Stimulated activated CD4-positive, alpha-beta T cell treated with anti-CD3 and anti-CD28 coated beads, Interleukin-2, amount 100 ng/mL, for 4 hours (primary cell): ENCODE data around the gene TMEM39A.

ENCODE experiments used
- DNase-seq: peaks from one replicate; pipeline ENCODE4 v3.0.0-alpha.2; 2020; ENCODE audit warnings: low read depth

Gene TMEM39A

GRCh38 chr3:119463171-119464169 is at the start of gene TMEM39A:
TMEM39A (minus strand) TSS chr3:119463615; CDS start chr3:119462074, 1,541 bp downstream.
- DNase-seq: peak; percentile 98

GRCh38 chr3:119510690-119511089 is 47.3 kb upstream of the TMEM39A start:
- DNase-seq: no peak

GRCh38 chr3:119508172-119508845 is 44.9 kb upstream of the TMEM39A start:
- DNase-seq: no peak

GRCh38 chr3:119507404-119507803 is 44.0 kb upstream of the TMEM39A start:
- no peak for DNase-seq

- DNase-seq: no peak
Observed at GRCh38 chr3:119506631-119507030, 43.2 kb upstream of the TMEM39A start.

- DNase-seq: no peak
Observed at GRCh38 chr3:119500901-119501300, 37.5 kb upstream of the TMEM39A start.

- no peak for DNase-seq
Observed at GRCh38 chr3:119500265-119500664, 36.9 kb upstream of the TMEM39A start.

- DNase-seq: peak; percentile 97
Observed at GRCh38 chr3:119498186-119499011, 35.0 kb upstream of the TMEM39A start, which contains the start of gene TIMMDC1. TIMMDC1 (plus strand) TSS chr3:119498547; CDS start chr3:119498734, 187 bp downstream.

- DNase-seq: no peak
Observed at GRCh38 chr3:119497820-119498185, 34.4 kb upstream of the TMEM39A start.

GRCh38 chr3:119494597-119494996 is 31.2 kb upstream of the TMEM39A start:
- no peak for DNase-seq

GRCh38 chr3:119492810-119493209 is 29.4 kb upstream of the TMEM39A start:
- no peak for DNase-seq

GRCh38 chr3:119492128-119492527 is 28.7 kb upstream of the TMEM39A start:
- DNase-seq: no peak

- DNase-seq: no peak
Observed at GRCh38 chr3:119490153-119490552, 26.7 kb upstream of the TMEM39A start.

- no peak for DNase-seq
Observed at GRCh38 chr3:119485563-119485962, 22.1 kb upstream of the TMEM39A start.

GRCh38 chr3:119483101-119483500 is 19.7 kb upstream of the TMEM39A start:
- no peak for DNase-seq

- DNase-seq: no peak
Observed at GRCh38 chr3:119481079-119481478, 17.7 kb upstream of the TMEM39A start.

- DNase-seq: no peak
Observed at GRCh38 chr3:119470866-119471265, 7.5 kb upstream of the TMEM39A start.

GRCh38 chr3:119469418-119470189 is 6.2 kb upstream of the TMEM39A start:
- no peak for DNase-seq

- DNase-seq: no peak
Observed at GRCh38 chr3:119468041-119468440, 4.6 kb upstream of the TMEM39A start.

- no peak for DNase-seq
Observed at GRCh38 chr3:119457246-119457645, 6.2 kb downstream of the TMEM39A start.

GRCh38 chr3:119456469-119456868 is 6.9 kb downstream of the TMEM39A start:
- no peak for DNase-seq
